Mesenteric fat pad (tissue), 1 donor: ENCODE results near the gene USP47. TPM values are rescaled to one million over a fixed set of nuclear protein-coding genes. Genes with fewer than 3 reads are reported as not detected.
"Not testable (repeated sequence)": the region's sequence is repeated elsewhere in the genome, so short reads cannot be mapped to it uniquely, and the experiment has no call there.

Source experiments
- DNase-seq: peaks from one replicate; pipeline ENCODE4 v3.0.0-alpha.2; 2020; ENCODE audit warnings: low spot score
- total RNA-seq: library from RNA; stranded (reverse); fragmentation: NEBNext Ultra II Directional; extraction: Animal tissue kit (Norgen Biotek cat#: 25700); gene quantifications from one replicate; pipeline ENCODE4 v1.2.1, GENCODE V29; 2021
- donor health status: DM: yes; HTN: yes; CAD: no.

The USP47 gene
- total RNA-seq, 1 donor from 2014 or later: 53.3 TPM

DNA sequence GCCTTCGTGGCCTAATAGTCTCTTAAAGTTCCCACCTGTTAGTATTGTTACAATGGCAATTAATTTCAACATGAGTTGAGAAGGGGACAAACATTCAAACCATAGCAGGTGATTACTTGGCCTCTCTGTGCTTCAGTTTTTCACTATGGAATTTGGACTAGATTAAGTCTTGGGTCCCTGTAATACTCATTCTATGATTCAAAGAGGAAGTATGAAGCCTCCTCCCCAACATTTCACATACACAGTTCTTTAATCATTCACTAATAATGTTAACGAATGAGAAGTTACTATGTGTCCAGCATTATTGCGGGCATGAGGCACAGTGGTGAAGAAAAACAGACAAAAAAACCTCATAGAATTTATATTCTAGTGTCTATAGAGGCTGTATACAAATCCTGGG is 19.9 kb upstream of the USP47 start:
- no peak for DNase-seq

DNA sequence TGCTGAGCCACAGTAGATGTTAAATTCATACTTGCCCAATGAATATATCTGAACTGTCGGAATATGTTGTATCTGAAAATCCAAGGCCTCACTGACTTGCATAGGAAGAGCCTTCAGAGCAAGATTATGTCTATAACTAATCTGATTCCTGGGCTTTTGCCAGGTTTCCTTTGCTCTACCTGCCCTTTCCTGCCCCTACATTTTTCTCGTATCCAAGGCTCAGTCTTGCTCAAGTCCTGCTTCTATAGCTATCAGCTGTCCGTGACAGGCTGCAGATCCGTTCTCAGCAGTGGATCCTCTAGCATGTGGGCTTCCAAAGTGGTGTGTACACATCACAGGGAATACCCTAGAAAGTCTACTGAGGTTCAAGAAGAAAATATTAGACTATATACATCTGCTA is 18.8 kb upstream of the USP47 start:
- DNase-seq: no peak

DNA sequence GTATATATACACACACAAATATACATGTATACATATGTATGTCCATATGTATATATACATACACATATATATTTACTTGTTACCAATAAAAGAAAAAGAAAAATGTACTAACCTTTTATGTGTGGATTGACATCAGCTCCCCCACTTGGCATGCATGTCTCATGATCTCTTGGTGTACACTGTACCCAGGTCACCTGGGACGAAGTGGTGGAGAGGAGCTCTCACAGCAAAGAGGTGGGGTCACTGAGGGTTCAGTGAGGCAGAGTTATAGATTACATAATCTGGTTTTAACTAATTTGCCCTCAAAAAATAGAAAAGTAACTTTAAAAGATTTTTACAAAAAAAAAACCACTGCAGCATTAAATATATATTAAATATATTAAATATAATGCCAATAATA is 15.5 kb upstream of the USP47 start:
- DNase-seq: no peak

GRCh38 chr11:11827272-11827671 is 14.5 kb upstream of the USP47 start:
- no peak for DNase-seq

DNA sequence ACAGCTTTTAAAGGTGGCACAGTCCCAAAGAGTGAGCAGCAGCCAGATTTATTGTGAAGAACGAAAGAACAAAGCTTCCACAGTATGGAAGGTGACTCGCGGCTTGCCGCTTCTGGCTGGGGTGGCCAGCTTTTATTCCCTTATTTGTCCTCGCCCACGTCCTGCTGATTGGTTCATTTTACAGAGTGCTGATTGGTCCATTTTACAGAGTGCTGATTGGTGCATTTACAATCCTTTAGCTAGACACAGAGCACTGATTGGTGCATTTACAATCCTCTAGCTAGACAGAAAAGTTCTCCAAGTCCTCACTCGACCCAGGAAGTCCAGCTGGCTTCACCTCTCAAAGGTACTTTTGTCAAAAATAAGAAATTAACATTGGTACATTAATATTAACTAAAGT is 10.4 kb upstream of the USP47 start:
- DNase-seq: not testable (repeated sequence)

DNA sequence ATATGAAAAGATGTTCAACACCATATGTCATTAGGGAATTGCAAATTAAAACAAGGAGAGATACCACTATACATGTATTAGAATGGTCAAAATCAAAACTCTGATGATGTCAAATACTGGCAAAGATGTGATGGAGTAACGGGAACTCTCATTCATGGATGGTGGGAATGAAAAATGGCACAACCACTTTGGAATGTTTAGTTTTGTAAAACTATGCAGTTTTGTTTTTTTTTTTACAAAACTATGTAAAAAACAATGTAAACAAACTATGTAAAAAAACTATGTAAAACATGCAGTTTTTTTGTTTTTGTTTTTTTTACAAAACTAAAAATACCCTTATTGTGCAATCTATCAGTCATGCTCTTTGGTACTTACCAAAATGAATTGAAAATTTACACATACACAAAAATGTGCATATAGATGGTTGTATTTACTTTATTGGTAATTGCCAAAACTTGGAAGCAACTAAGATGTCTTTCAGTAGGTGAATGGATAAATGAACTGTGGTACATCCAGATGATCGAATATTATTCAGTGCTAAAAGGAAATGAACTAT is 5.0 kb upstream of the USP47 start:
- DNase-seq: no peak

- DNase-seq: no peak
These were observed 2.1 kb upstream of the USP47 start for GRCh38 chr11:11839718-11840117.

- no peak for DNase-seq
These were observed 553 bp upstream of the USP47 start for GRCh38 chr11:11841116-11841722.

GRCh38 chr11:11842421-11843008 is 743 bp downstream of the USP47 start:
- no peak for DNase-seq

- DNase-seq: no peak
These were observed 1.4 kb downstream of the USP47 start for GRCh38 chr11:11843211-11843621.

- DNase-seq: no peak
These were observed 1.9 kb downstream of the USP47 start for GRCh38 chr11:11843642-11844041.

DNA sequence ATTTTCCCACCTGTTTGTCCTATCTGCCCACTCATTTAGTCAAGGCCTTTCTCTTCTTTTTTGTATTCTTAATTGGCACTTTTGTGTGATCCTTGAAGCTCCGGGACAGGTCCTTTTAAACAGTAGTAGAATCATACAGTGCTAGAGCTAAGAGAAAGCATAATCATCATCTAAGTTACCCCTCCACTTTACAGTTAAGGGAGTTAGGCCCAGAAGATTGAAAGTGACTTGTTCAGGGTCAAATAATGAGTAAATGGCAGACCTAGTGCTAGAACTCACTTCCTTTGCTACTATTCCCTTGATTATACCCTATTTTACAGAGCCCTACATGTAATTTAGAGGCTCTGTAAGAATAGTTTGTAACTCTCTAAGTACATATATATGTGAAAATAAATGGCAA is 2.5 kb downstream of the USP47 start:
- DNase-seq: no peak

DNA sequence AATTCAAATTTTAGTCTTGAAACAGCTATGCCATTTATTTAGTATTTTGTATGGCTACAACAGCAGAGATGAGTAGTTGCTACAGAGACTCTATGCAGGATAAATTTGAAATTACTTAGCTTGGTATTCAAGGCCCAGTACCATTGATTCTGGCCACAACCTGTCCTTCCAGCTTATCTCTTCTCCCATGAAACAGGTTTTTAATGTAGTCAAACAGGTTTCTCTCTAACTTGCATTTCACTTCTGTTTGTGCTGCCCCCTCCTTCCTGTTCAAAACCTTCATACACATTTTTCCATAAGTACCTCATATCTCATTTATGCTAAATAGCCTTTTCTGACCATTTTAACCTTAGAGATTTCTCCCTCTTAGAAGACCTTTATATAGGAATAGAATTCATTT is 3.3 kb downstream of the USP47 start:
- no peak for DNase-seq

- DNase-seq: no peak
These were observed 3.8 kb downstream of the USP47 start for GRCh38 chr11:11845551-11845950.

- DNase-seq: no peak
These were observed 5.3 kb downstream of the USP47 start for GRCh38 chr11:11847082-11847481.

GRCh38 chr11:11848891-11849746 is 7.3 kb downstream of the USP47 start:
- DNase-seq: no peak

DNA sequence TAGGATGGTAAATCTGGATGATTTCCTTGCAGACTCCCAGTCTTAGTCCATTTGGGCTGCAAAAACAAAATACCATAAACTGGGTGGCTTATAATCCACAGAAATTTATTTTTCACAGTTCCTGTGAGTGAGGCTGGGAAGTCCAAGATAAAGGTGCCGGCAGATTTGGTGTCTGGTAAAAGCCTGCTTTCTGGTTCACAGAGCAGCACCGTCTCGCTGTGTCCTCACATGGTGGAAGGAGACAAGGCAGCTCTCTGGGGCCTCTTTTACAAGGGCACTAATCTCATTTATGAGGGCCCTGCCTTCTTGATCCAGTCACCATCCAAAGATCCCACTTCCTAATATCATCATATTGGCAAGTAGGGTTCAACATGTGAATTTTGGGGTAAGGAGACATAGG is 8.9 kb downstream of the USP47 start:
- DNase-seq: no peak

DNA sequence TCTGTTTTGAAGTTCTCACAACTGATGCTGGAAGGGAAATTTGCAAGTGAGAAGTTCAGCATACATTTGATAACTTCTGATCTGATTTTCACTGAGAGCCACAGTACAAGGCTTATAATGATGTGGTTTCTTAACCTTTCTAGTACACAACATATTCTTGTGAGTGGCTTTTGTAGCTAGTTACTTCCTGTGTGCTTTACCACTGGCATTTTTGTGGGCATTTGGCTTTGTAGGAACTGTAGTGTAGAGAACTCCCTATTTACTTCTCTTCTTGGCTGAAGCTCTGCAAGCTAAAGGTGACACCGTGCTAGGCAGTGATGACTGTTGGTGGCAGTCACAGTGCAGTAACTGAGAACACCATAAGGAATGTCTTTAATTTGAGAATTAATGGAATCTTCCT is 14.9 kb downstream of the USP47 start:
- no peak for DNase-seq

DNA sequence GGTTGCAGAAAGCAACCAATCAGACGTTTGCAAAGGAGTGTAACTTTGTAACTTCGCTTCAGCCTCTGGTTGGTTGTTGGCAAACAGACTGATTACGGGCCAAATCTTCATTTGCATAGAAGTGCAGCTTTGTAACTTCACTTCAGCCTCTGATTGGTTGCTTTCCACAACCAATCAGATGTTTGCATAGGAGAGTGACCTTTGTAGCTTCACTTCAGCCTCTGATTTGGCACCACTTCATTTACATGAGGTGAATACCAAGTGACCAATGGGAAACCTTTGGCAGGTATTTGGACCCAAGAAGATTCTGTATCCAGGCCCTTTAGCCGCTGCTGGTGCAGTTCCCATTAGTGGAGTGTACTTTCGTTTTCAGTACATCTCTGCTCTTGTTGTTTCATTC is 16.0 kb downstream of the USP47 start:
- DNase-seq: no peak

GRCh38 chr11:11858676-11859075 is 16.9 kb downstream of the USP47 start:
- no peak for DNase-seq

- no peak for DNase-seq
These were observed 18.6 kb downstream of the USP47 start for GRCh38 chr11:11860103-11860979.
